ENCODE measurements around the gene NPPB. TPM values are rescaled to one million over a fixed set of nuclear protein-coding genes. Genes with fewer than 3 reads are reported as not detected.

NPPB gene
- total RNA-seq, 1 donor, result not detected

- Histone ChIP-seq H3K27ac (ENCODE audit: low read depth, low read length) (no peak overlapping the region), H4K20me1 (ENCODE audit: insufficient read depth, low read length) (peaks cover 10% of the 10 kb centered on the region), H3K4me1 (ENCODE audit: insufficient read depth, low read length) (no peaks in the 10 kb centered on the region), H3K36me3 (ENCODE audit: insufficient read depth, low read length) (peaks cover 83% of the 10 kb centered on the region), H3K4me2 (ENCODE audit: insufficient read depth, low read length) (no peak overlapping the region), H3K9me3 (ENCODE audit: low read depth, low read length) (no peaks in the 10 kb centered on the region), H3K4me3 (ENCODE audit: insufficient read depth, low read length) (no peak overlapping the region), H2AFZ (ENCODE audit: low read length) (no peak overlapping the region), H3K27me3 (ENCODE audit: insufficient read depth, low read length) (no peaks in the 10 kb centered on the region), H3K79me2 (ENCODE audit: insufficient read depth, low read length) (no peaks in the 10 kb centered on the region)
- DNase-seq (ENCODE audit: insufficient read length, low spot score, missing footprints), result no peak
- TF ChIP-seq, protein P1, sequence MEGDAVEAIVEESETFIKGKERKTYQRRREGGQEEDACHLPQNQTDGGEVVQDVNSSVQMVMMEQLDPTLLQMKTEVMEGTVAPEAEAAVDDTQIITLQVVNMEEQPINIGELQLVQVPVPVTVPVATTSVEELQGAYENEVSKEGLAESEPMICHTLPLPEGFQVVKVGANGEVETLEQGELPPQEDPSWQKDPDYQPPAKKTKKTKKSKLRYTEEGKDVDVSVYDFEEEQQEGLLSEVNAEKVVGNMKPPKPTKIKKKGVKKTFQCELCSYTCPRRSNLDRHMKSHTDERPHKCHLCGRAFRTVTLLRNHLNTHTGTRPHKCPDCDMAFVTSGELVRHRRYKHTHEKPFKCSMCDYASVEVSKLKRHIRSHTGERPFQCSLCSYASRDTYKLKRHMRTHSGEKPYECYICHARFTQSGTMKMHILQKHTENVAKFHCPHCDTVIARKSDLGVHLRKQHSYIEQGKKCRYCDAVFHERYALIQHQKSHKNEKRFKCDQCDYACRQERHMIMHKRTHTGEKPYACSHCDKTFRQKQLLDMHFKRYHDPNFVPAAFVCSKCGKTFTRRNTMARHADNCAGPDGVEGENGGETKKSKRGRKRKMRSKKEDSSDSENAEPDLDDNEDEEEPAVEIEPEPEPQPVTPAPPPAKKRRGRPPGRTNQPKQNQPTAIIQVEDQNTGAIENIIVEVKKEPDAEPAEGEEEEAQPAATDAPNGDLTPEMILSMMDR (IDR thresholded peaks at IDR 0.05; ENCODE audit: extremely low read depth, low read depth, low read length), result no peak
Observed at GRCh38 chr1:11839727-11840705, 18.7 kb downstream of the NPPB start.

- Histone ChIP-seq H3K36me3 (ENCODE audit: insufficient read depth, low read length) (peaks cover 87% of the 10 kb centered on the region), H3K4me2 (ENCODE audit: insufficient read depth, low read length) (no peak overlapping the region)
- peak; percentile 98 for DNase-seq (ENCODE audit: insufficient read length, low spot score, missing footprints)
Observed at GRCh38 chr1:11838349-11839272, 20.1 kb downstream of the NPPB start.

DNA sequence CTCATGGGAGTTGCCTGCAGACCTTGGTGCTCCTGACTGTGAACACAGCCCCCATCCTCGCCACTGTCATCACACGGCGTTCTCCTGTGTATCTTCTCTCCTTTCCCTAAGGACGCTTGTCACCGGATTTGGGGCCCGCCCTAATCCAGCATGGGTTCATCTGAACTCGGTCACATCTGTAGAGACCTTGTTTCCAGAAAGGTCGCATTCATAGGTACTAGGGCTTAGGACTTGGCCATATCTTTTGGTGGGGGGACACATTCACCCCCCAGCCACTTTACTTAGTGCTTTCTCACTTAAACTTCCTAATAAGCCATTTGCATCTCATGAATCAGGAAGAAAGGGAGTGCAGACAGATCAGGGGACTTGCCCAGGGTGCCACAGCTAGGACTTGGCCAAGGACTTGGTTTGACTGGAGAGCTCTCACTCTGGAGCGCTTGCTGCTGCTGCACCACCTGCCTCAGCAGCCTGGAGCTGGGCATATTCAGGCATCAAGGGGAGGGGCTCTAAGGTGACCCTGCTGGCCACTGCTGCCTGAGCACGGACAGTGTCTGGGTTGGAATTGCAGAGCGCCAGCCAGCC is 20.9 kb downstream of the NPPB start:
- peaks cover 8% of the 10 kb centered on the region for H4K20me1 ChIP-seq (ENCODE audit: insufficient read depth, low read length)
- no peaks in the 10 kb centered on the region for H3K4me1 ChIP-seq (ENCODE audit: insufficient read depth, low read length)
- peaks cover 94% of the 10 kb centered on the region for H3K36me3 ChIP-seq (ENCODE audit: insufficient read depth, low read length)

More at GRCh38 chr1:11838349-11839272, 20.1 kb downstream of the NPPB start:
- Histone ChIP-seq H2AFZ (ENCODE audit: low read length) (no peak overlapping the region), H3K27me3 (ENCODE audit: insufficient read depth, low read length) (no peaks in the 10 kb centered on the region), H3K27ac (ENCODE audit: low read depth, low read length) (no peak overlapping the region), H3K4me1 (ENCODE audit: insufficient read depth, low read length) (no peaks in the 10 kb centered on the region), H3K4me3 (ENCODE audit: insufficient read depth, low read length) (no peak overlapping the region), H3K9me3 (ENCODE audit: low read depth, low read length) (no peaks in the 10 kb centered on the region), H4K20me1 (ENCODE audit: insufficient read depth, low read length) (peaks cover 8% of the 10 kb centered on the region), H3K79me2 (ENCODE audit: insufficient read depth, low read length) (no peaks in the 10 kb centered on the region)
- TF ChIP-seq, protein P1 (IDR thresholded peaks at IDR 0.05; ENCODE audit: extremely low read depth, low read depth, low read length), result peak; percentile 96

More for the DNA sequence above, 20.9 kb downstream of the NPPB start:
- TF ChIP-seq, protein P1 (IDR thresholded peaks at IDR 0.05; ENCODE audit: extremely low read depth, low read depth, low read length), result no peak
- DNase-seq (ENCODE audit: insufficient read length, low spot score, missing footprints), result peak; percentile 77
- Histone ChIP-seq H3K4me2 (ENCODE audit: insufficient read depth, low read length) (no peak overlapping the region), H3K4me3 (ENCODE audit: insufficient read depth, low read length) (no peak overlapping the region), H3K27ac (ENCODE audit: low read depth, low read length) (no peak overlapping the region), H3K9me3 (ENCODE audit: low read depth, low read length) (no peaks in the 10 kb centered on the region), H3K27me3 (ENCODE audit: insufficient read depth, low read length) (no peaks in the 10 kb centered on the region), H2AFZ (ENCODE audit: low read length) (no peak overlapping the region), H3K79me2 (ENCODE audit: insufficient read depth, low read length) (no peaks in the 10 kb centered on the region)

All from osteoblast (primary cell).